HCT116 (cell line): ENCODE measurements around the gene POLRMT.
A peak's percentile ranks its signal among the peaks of the same experiment; 100 is the strongest.

Source experiments
- ATF3 ChIP-seq: IDR thresholded peaks from 2 replicates; pipeline ENCODE4 v1.6.1; 2012
- CEBPB ChIP-seq: IDR thresholded peaks from 2 replicates; pipeline ENCODE4 v1.6.1; 2012; ENCODE audit warnings: low read depth
- CTCF ChIP-seq, 3 experiments: fragments of 200-600 bp in 1 of 3; sonication (generic) in 1 of 3; IDR thresholded peaks in 2 of 3; conservative IDR thresholded peaks in 1 of 3; 2 replicates each; pipeline ENCODE4 v1.5.1; 2012 to 2017; ENCODE audit warnings: low read depth in 2 of 3, low read length in 2 of 3, antibody characterized with exemption in 1 of 3, borderline replicate concordance in 1 of 3, control low read depth in 1 of 3, mild to moderate bottlenecking in 1 of 3, mixed read lengths in 1 of 3, mixed run types in 1 of 3, moderate library complexity in 1 of 3; ENCODE audit not compliant: insufficient read depth in 1 of 3
- EGR1 ChIP-seq: IDR thresholded peaks from 2 replicates; pipeline ENCODE4 v1.6.1; 2012; ENCODE audit warnings: low read depth
- EZH2 ChIP-seq: fragments of 200-600 bp; sonication (generic); IDR thresholded peaks from 2 replicates; pipeline ENCODE4 v1.6.1; 2017; ENCODE audit warnings: antibody characterized with exemption, mixed run types
- MAX ChIP-seq: IDR thresholded peaks from 2 replicates; pipeline ENCODE4 v1.6.1; 2012
- POLR2A ChIP-seq: IDR thresholded peaks from 2 replicates; pipeline ENCODE4 v1.7.0; 2011; ENCODE audit warnings: borderline replicate concordance; ENCODE audit not compliant: insufficient read depth, insufficient read length; ENCODE audit errors: extremely low read depth
- RAD21 ChIP-seq: IDR thresholded peaks from 2 replicates; pipeline ENCODE4 v1.6.1; 2012; ENCODE audit warnings: low read depth, mild to moderate bottlenecking
- REST ChIP-seq: IDR thresholded peaks from 2 replicates; pipeline ENCODE4 v1.6.1; 2012; ENCODE audit warnings: low read depth
- ZBTB33 ChIP-seq: IDR thresholded peaks from 2 replicates; pipeline ENCODE4 v1.6.1; 2011; ENCODE audit warnings: mild to moderate bottlenecking, low read length, moderate library complexity; ENCODE audit not compliant: insufficient replicate concordance; ENCODE audit errors: extremely low read depth
- ZNF274 ChIP-seq: fragments of 200-500 bp; sonication (Bioruptor generic); IDR thresholded peaks from 2 replicates; pipeline ENCODE4 v1.6.1; 2014; ENCODE audit warnings: mild to moderate bottlenecking, low read depth, low read length, inconsistent platforms

GRCh38 chr19:588093-588740 lies 45.1 kb downstream of the POLRMT start:
- TF ChIP-seq CTCF (IDR thresholded peaks at IDR 0.05 in 2 of 3, conservative IDR thresholded peaks at IDR 0.05 in 1 of 3; ENCODE audit: borderline replicate concordance in 1 of 3, insufficient read depth in 1 of 3, low read depth in 2 of 3, low read length in 2 of 3), result peak; percentile 61 to 74 (median 66); a peak in 5 of 6 replicates
- no peak for TF ChIP-seq EGR1
- TF ChIP-seq EZH2, result no peak
- TF ChIP-seq POLR2A, result no peak
- TF ChIP-seq CEBPB, result no peak
- TF ChIP-seq REST, result no peak
- no peak for TF ChIP-seq ZBTB33
- TF ChIP-seq RAD21, result peak; percentile 75
- TF ChIP-seq ZNF274, result no peak
- TF ChIP-seq ATF3, result no peak
- peak; percentile 56 for TF ChIP-seq MAX
